Left lobe of liver (tissue), 2 donors: ENCODE measurements around the gene ENPP1. TPM values are rescaled to one million over a fixed set of nuclear protein-coding genes. Genes with fewer than 3 reads are reported as not detected.
"Not testable (repeated sequence)": the region's sequence is repeated elsewhere in the genome, so short reads cannot be mapped to it uniquely, and the experiment has no call there.

Source experiments
- ATAC-seq: fragments of 200-7000 bp; cut with Tn5 transposase; one replicate; pipeline ENCODE4 v1.9.1; 2020; ENCODE audit warnings: mild to moderate bottlenecking, moderate library complexity
- DNase-seq: peaks from one replicate; pipeline ENCODE4 v3.0.0-alpha.2; 2020; ENCODE audit warnings: low spot score
- total RNA-seq: library from RNA; stranded (reverse); gene quantifications from one replicate; pipeline ENCODE4 v1.2.1, GENCODE V29; 2021
- donor health status: DM: no; HTN: no; CAD: no; lungs with moderate emphysema.
- donor health status: DM: no; HTN: yes; CAD: no.

The ENPP1 gene
- total RNA-seq, 1 donor from 2014 or later: 49.1 TPM

DNA sequence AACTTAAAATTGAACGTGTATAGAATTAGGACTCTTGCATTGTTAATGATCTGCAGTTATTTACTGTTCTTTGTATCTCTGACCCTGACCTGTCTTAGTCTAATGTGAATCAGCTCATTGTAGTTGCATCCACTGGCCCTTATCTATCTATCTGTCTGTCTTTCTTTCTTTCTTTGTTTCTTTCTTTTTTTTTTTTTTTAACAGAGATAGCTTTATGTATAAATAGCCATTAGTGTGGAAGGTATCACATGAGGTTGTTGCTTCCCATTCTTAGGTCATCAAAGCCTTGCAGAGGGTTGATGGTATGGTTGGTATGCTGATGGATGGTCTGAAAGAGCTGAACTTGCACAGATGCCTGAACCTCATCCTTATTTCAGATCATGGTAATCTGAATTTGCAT, 59.9 kb downstream of the ENPP1 start:
- DNase-seq (no peak), ATAC-seq (peak; percentile 32)

DNA sequence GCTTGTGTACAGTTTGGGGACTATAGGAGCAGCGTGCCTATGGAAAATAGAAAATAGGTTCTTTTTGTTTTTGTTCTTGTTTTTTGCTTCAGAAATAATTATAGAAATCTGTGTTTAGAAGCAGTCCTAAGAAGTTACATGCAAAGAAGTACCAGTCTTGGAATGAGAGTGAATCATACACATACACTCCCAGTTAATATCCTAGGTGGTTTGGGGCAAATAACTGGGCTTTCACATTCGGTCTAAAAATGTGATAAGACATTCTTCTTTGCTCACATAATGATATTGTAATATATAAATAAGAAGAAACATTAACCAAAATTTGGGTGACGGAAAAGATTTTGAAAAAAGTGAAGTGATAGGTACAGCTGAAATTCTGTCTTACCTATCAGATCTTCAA, 61.0 kb downstream of the ENPP1 start:
- ATAC-seq (no peak), DNase-seq (no peak)

DNA sequence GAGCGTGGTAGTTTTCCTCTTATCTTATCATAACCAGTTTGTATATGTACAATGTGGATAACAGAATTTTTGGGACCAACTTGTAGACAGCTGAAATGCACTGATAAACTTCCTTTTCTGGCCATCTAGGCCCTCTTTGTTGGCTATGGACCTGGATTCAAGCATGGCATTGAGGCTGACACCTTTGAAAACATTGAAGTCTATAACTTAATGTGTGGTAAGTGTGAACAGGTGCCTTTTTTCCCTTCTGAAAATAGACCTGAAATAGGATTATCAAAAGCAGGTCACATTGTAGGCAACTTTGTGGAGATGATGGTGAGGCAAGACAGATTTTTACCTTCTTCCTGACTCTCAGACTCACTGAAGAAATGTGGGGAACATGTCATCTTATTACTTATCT, 67.8 kb downstream of the ENPP1 start:
- DNase-seq: no peak
- ATAC-seq: no peak

DNA sequence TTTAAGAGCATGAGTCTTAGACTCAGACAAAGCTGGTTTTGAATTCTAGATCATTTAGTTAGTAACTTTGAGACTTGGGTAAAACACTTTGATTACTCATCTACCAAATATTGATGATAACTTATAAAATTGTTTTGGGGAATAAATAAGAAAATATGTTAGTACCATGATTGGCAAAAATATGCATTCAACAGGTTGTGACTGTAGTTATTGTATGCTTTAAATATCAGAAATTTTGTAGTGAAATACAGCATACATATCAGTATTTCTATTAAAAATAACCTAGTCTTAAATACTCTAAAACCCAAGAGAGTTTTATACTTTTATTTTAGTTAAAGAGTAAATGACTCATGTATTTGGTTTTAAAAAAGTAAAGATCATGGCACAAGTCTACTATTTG, 68.7 kb downstream of the ENPP1 start:
- DNase-seq (no peak), ATAC-seq (no peak)

DNA sequence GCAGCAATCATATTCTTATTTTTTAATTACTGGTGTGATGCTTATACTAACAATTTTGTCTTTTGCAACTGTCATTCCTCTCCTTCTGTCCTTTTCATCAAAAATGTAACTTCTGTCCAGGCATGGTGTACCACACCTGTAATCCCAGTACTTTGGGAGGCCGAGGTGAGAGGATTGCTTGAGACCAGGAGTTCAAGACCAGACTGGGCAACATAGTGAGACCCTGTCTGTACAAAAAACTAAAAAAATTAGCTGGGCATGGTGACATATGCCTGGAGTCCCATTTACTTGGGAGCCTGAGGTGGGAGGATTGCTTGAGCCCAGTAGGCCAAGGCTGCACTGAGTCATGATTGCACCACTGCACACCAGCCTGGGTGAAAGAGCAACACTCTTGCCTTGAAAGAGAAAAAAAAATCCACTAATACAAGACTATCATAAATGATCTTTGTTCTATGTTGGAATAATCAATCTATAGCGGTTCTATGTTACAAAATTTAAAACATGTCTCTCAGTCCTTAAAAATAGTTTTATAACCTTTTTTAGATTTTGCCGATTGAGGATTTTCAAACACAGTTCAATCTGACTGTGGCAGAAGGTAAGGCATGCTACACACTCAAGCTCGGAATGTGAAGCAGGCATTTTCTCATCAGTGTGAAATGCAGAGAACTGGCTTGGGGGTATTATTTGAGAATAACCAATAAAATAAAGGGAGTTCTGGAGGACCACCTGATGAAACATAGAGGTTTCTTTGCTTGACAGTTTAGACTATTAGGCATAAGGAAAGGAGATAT, 70.4 kb downstream of the ENPP1 start:
- peak; percentile 31 for ATAC-seq
- no peak for DNase-seq

DNA sequence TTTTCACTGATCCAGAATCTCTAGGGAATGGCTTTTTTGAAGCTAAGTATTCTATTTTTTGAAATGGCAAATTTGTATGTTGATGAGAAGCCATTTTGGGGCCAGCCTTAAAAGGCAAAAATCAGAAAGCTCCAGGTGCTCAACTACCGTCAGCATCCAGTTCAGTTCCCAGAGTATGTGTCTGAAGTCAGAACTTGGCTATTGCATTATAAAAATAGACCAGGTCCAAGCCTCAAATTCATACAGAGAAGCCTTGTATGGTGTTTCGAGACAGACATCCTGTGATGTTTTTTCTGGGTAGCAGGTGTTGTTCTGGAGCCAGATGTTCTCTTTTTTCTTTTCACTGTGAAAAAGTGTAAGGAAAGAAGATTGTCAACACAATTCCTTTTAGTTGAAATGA, 75.2 kb downstream of the ENPP1 start:
- no peak for ATAC-seq
- no peak for DNase-seq

DNA sequence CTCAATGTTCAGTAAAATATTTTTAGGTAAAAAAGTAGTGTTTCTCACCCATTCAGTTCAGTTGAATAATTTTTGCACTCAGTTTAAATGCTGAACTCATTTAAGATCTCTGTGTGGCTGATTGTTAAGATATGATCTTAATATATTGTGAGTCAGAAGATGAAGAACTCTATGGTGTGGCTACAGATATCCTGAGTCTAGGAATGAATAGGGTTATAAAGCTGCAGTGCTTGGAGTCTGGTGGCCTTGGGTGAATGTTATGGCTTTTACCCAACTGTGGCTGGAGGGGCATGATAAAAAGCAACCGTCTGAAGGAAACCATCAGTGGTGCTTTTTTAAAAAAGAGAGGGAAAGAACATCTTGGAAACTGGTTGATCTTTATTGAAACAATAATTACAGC, 77.4 kb downstream of the ENPP1 start:
- ATAC-seq (no peak), DNase-seq (no peak)

DNA sequence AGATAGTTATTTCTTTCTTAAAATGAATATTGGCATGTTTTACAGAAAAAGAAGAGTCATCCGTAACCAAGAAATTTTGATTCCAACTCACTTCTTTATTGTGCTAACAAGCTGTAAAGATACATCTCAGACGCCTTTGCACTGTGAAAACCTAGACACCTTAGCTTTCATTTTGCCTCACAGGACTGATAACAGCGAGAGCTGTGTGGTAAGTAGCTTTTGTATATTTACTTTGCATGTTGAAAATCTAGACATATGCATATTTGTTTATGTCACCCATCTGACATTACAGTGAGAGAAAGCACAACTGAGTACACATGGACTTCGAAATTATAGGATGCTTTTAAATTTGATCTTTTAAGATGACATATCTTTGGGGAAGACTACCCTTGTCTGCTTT, 78.7 kb downstream of the ENPP1 start:
- no peak for DNase-seq
- no peak for ATAC-seq

DNA sequence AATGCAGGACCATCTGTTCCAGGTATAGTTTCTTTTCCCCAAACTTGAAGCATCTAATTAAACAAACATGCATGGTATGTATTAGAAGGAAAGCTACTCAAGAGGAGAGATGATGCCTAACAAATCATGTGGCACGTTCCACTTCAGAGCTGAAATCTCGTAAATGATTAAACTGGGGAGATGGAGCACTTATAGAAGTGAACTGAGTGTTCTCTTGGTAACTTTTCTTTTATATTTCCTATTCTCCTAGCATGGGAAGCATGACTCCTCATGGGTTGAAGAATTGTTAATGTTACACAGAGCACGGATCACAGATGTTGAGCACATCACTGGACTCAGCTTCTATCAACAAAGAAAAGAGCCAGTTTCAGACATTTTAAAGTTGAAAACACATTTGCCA, 82.3 kb downstream of the ENPP1 start:
- ATAC-seq (no peak), DNase-seq (no peak)

DNA sequence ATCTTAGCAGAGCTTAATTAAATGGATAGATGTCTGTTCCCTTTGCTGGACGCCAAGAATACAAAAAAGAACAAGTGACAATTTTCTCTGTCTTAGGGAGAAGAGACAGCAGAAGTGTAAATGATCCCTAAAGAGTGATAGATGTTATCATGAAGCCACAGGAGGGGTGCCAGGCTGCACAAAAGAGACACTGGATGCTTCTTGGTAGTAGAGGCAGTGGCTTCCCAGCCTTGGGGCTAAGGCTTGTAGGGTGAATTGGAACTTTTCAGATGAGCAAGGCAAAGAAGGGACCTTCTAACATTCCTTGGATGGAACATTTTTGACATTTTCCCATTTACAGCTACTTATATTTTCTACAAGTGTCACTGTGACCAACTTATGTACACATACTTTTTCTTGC, 85.4 kb downstream of the ENPP1 start:
- ATAC-seq (no peak), DNase-seq (no peak)

DNA sequence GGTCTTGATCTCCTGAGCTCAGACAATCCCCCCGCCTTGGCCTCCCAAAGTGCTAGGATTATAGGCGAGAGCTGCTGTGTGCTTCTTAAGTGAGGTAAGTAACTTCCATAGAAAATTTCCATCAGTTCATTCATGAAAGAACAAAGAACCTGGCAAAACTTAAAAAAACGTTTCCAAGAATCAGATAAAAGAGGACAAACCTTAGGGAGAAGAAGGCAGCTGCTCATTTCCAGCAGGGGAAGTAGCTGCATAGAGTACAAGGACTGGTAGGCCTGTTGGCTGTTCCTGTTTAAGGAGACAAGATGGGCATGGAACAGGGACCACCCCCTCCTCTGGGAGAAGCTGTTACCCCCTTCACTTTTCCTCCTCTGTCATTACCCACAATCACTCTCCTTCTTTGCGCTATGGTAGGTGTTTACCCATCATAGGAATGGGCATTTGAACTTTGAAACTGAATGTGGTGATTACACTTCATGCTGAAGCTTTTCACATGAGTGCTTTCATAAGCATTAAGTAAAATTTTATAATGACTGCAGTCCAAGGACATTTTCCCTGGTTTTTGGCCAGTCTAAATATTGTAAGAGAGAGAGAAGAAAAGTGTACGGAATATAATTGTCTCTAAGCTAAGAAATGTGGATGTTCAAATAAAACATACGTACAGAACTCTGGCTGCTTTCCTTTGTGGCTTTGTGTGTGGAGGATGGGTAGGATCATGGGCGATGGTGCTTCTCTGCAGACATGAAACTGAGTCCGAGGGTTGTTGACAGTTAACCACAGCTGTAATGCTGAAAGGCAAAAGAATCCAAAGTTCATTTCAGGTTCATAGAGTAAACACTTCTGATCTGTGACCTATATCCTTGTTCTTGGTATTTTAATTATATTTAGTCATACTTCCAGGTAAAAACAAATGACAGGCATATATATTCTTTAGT, 86.9 kb downstream of the ENPP1 start:
- peak; percentile 85 for ATAC-seq
- peak; percentile 72 for DNase-seq

DNA sequence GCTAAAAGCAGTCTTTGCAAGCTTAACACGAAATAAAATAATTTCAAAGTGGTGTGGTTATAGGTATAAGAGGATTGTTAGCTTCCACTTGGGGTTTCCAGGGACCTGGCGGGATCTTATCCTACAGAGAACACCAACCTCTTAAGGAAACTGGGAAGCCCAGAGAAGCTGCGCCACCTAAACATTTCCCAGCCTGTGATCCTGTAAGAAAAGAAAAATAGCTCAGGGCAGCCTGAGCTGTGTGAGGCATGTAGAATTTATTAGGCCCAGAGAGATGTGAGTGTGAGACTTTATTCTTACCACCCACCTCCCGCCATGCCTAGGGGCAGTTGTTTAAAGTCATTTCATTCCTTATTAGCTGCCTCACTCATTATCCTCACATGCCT, 89.2 kb downstream of the ENPP1 start:
- DNase-seq: no peak
- ATAC-seq: no peak

DNA sequence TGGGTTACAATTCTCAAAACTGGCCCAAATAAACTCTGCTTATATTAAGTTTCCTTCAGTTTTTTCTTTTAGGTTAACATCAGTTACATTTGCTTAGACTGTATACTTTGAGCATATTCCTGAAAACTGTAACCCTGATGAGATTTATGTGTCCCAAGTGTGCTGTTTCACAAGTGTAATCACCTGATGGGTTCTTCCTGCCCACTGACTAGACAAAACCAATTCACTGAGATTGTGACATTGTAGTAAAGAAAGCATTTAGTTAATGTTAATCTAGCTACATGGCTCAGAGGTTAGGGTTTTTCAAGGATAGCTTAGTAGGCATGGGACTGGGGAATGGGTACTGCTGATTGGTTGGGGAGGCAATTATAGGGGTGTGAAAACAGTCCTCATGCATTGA, 89.8 kb downstream of the ENPP1 start:
- DNase-seq (no peak), ATAC-seq (no peak)

DNA sequence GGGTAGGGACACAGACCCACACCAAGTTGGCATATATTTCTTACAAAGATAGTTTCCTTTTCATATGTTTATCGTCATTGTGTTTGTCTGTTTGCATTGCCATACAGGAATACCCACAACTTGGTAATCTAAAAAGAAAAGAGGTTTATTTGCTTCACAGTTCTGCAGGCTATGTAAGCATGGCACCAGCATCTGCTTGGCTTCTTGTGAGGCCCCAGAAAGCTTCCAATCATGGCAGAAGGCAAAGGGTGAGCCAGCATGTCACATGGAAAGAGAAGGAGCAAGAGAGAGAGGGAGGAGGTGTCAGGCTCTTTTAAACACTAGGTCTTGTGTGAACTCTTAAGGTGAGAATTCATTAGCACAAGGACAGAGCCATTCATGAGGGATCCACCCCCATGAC, 90.9 kb downstream of the ENPP1 start:
- DNase-seq (no peak), ATAC-seq (no peak)

DNA sequence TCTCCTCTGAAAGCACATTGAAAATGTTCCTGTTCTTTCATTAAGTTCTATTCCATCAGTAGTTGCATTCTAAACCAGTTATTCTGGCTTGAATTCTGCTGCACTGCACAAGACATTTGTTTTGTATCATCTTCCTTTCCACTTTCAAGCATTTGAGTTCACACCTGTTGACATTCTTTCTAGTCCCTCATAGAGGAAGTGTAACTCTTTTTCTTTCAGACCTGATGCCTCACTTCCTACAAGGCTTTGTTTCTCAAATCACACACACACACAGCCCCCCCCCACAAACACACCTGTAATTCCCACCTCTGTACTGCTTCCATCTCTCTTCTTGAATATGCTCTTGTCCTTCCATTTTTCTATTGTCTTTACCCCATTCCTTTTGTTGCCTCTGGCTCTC, 92.4 kb downstream of the ENPP1 start:
- ATAC-seq: no peak
- DNase-seq: no peak

DNA sequence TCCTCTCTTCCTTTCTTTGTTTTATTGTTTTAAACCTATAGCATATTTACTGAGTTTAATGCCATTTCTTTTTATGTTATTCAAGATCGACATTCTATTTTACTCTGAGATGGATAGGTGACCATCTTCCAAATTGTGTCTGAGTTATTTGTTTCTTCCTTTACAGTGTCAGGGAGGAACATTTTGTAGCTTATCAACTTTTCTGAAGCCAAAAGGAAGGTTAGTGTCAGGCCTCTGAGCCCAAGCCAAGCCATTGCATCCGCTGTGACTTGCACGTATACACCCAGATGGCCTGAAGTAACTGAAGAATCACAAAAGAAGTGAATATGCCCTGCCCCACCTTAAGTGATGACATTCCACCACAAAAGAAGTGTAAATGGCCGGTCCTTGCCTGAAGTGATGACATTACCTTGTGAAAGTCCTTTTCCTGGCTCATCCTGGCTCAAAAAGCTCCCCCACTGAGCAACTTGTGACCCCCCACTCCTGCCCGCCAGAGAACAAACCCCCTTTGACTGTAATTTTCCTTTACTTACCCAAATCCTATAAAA, 93.6 kb downstream of the ENPP1 start:
- DNase-seq, ATAC-seq: not testable (repeated sequence)

DNA sequence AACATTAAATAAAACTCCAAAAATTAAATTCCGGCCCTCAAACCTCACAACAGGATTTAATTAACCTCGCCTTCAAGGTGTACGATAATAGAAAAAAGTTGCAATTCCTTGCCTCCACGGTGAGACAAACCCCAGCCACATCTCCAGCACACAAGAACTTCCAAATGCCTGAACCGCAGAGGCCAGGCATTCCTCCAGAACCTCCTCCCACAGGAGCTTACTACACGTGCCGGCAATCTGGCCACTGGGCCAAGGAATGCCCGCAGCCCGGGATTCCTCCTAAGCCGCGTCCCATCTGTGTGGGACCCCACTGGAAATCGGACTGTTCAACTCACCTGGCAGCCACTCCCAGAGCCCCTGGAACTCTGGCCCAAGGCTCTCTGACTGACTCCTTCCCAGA, 95.9 kb downstream of the ENPP1 start:
- not testable (repeated sequence) for ATAC-seq, DNase-seq

DNA sequence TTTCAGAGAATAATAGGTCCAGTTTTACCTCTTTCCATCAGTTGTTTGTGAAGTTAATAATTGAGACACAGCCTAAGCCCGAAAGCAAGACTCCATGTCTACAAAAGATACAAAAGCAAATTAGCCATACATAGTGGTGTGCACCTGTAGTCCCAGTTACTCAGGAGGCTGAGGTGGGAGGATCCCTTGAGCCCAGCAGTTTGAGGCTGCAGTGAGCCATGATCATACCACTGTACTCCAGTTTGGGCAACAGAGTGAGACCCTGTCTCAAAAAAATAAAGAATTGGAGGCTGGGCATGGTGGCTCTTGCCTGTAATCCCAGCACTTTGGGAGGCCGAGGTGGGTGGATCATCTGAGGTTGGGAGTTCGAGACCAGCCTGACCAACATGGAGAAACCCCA, 101.0 kb downstream of the ENPP1 start:
- ATAC-seq, DNase-seq: not testable (repeated sequence)

DNA sequence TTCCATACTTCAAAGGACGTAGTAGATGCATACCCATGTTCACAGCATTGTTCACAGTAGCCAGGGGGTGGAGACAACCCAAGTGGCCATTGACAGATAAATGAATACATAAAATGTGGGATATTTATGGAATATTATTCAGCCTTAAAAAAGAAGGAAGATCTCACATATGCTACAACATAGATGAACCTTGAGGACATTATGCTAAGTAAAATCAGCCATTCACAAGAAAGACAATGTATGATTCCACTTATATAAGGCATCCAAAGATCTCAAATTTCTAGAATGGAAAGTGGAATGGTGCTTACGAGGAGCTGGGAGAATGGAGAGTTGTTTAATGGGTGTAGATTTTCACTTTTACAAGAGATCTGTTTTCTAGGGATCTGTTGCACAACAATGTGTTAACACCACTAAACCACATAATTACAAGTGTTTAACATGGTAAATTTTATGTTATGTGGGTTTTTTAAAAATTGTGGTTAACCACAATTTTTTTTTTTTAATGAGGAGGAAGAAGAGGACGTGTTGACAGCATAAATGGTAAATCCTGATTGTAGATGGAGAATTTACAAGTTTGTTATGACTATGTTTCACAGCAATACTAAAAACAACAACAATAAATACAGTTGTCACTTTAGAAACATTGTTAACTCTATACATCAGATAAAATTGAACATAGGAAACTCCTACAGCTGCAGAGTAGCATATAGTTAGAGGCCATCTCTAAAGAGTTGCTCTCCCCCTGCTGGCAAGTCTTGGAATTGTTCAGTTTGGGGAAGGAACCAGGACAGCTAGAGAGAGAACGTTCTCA, 101.8 kb downstream of the ENPP1 start:
- DNase-seq (peak; percentile 68), ATAC-seq (peak; percentile 96)

DNA sequence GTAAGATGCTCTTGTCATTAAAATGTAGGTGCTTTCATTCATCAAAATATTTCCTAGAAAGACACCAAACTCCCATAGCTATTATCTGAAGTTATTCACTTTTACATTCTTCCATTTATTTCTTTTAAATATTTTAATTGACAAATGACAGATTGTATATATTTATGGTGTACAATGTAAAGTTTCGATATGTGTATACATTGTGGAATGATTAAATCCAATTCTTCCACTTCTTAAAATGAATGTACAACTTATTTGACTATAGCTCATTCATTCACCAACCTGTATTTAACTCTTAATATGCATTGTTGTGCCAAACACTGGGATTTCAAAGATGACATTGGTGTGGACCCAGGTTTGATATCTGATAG, 102.4 kb downstream of the ENPP1 start:
- no peak for ATAC-seq
- no peak for DNase-seq

DNA sequence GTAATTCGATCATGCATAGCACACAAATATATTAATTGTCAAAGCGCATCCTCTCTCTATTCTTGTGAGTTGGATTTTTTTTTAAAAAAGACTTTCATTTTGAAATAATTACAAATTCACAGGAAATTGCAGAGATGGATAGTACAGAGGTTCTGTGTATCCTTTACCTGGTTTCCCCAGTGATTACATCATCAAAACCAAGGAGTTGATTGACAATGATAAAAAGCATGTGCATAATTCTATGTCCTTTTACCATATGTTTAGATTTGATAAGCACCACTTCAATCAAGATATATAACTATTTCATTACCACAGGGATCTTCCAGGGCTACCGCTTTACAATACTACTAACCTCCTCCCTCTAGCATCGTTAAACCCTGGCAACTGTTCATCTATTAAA, 103.1 kb downstream of the ENPP1 start:
- DNase-seq: no peak
- no peak for ATAC-seq
